GM12878 (cell line): Measurements from ENCODE around the gene TMPRSS12. TPM values are rescaled to one million over a fixed set of nuclear protein-coding genes. Genes with fewer than 3 reads are reported as not detected.

Experiments
- ATAC-seq: fragments of 200-7000 bp; cut with Tn5 transposase; 3 replicates; pipeline ENCODE4 v1.9.1; 2020; ENCODE audit warnings: mild to moderate bottlenecking, moderate library complexity
- BruUV-seq: library from RNA; stranded (reverse); fragments of 400-500 nt; replicated peaks from 2 replicates; lab custom pipeline; 2021; lab: Mats Ljungman, UMichigan
- CTCF ChIA-PET: fragments of 300-600 bp; sonication (Branson Sonifier 250); formaldehyde crosslinking; extraction: SDS; loops from one replicate; lab custom pipeline; 2021; ENCODE audit warnings: inconsistent platforms; lab: Yijun Ruan, JAX
- POLR2A ChIA-PET: fragments of 350-600 bp; formaldehyde crosslinking; extraction: SDS; loops from one replicate; lab custom pipeline; 2021; ENCODE audit warnings: inconsistent platforms; lab: Charles Lee
- RAD21 ChIA-PET: fragments of 300-600 bp; sonication (Branson Sonifier 250); formaldehyde crosslinking; loops from one replicate; lab custom pipeline; 2023; ENCODE audit warnings: antibody characterized with exemption; ENCODE audit not compliant: unreplicated experiment; lab: Charles Lee
- SMC1A ChIA-PET: fragments of 300-600 bp; sonication (Branson Sonifier 250); formaldehyde crosslinking; loops from one replicate; lab custom pipeline; 2023; ENCODE audit not compliant: unreplicated experiment, uncharacterized antibody; lab: Charles Lee
- DNase-seq: peaks from one replicate; pipeline ENCODE4 v3.0.0-alpha.2; 2011; ENCODE audit warnings: low read depth, low spot score
- FAIRE-seq: peaks from 3 replicates; lab custom pipeline; 2011; peaks lifted over from hg19 to GRCh38; lab: Jason Lieb, UNC
- H2AFZ ChIP-seq: 2 replicates; pipeline ENCODE4 v1.6.0; 2011; ENCODE audit warnings: low read depth, low read length, control low read depth; ENCODE audit not compliant: control insufficient read depth
- H3K27ac ChIP-seq: 2 replicates; pipeline ENCODE4 v1.5.1; 2011; ENCODE audit warnings: control low read depth; ENCODE audit not compliant: control insufficient read depth, insufficient read depth
- H3K27me3 ChIP-seq, 2 experiments: replicated peaks in 1 of 2; 2 replicates each; pipeline versions ENCODE4 v1.6.0 to v1.6.1; 2011; ENCODE audit warnings: low read length in 1 of 2; ENCODE audit not compliant: control insufficient read depth in 2 of 2, insufficient read depth in 2 of 2
- H3K36me3 ChIP-seq, 2 experiments: 2 replicates each; pipeline ENCODE4 v1.5.1; 2011; ENCODE audit warnings: low read length in 1 of 2; ENCODE audit not compliant: control insufficient read depth in 2 of 2, insufficient read depth in 2 of 2
- H3K4me1 ChIP-seq: 2 replicates; pipeline ENCODE4 v1.6.1; 2011; ENCODE audit warnings: mild to moderate bottlenecking, low read length, moderate library complexity, mixed read lengths; ENCODE audit not compliant: control insufficient read depth, insufficient read depth
- H3K4me2 ChIP-seq: 2 replicates; pipeline ENCODE4 v1.6.0; 2011; ENCODE audit warnings: control low read depth; ENCODE audit not compliant: control insufficient read depth, insufficient read depth
- H3K4me3 ChIP-seq: fragments of 200-600 bp; sonication (generic); 2 replicates; pipeline ENCODE4 v1.5.1; 2016
- H3K79me2 ChIP-seq: 2 replicates; pipeline ENCODE4 v1.6.0; 2011; ENCODE audit warnings: low read length; ENCODE audit not compliant: control insufficient read depth, insufficient read depth
- H3K9ac ChIP-seq: 2 replicates; pipeline ENCODE4 v1.8.0; 2011; ENCODE audit warnings: low read length, control low read depth, mixed read lengths; ENCODE audit not compliant: control insufficient read depth, insufficient read depth
- H3K9me3 ChIP-seq: replicated peaks from 3 replicates; pipeline ENCODE4 v1.5.1; 2011; ENCODE audit warnings: mild to moderate bottlenecking, low read length; ENCODE audit not compliant: control insufficient read depth, insufficient read depth
- H4K20me1 ChIP-seq: 2 replicates; pipeline ENCODE4 v1.6.0; 2011; ENCODE audit not compliant: control insufficient read depth, insufficient read depth
- TAF1 ChIP-seq: IDR thresholded peaks from 2 replicates; pipeline ENCODE4 v1.6.1; 2011; ENCODE audit warnings: mild to moderate bottlenecking, low read depth, low read length, borderline replicate concordance
- WGBS: methylation state at CpG from one replicate; pipeline ENCODE4 v1.1.6; 2016; ENCODE audit warnings: low lambda C conversion rate; ENCODE audit not compliant: insufficient replicate concordance, insufficient coverage; ENCODE audit errors: missing lambda C conversion rate; 5-methylcytosine and 5-hydroxymethylcytosine counted together
- in situ Hi-C: fragments of 300-500 bp; cut with MboI; formaldehyde crosslinking; loops from 9 replicates; pipeline ENCODE4 v1.14.3; 2018; ENCODE audit warnings: mixed read lengths
- intact Hi-C: fragments of 100-400 bp; cut with micrococcal nuclease; formaldehyde crosslinking; loops from one replicate; pipeline ENCODE4 v1.14.2; 2022; ENCODE audit not compliant: unreplicated experiment
- polyA plus RNA-seq, 11 experiments: library from polyadenylated mRNA; depleted of rRNA in 4 of 11; unstranded in 6 of 11; stranded (reverse) in 5 of 11; fragments of >200 nt; fragmentation: Nextera tagmentation in 4 of 11; fragmentation: Illumina TruSeq in 1 of 11; extraction: Ambion mirVana in 4 of 11; extraction: Trizol in 1 of 11; gene quantifications; 1 replicate in 1 of 11; 2 replicates in 10 of 11; pipeline versions ENCODE4 v1.2.1 to v1.2.3, GENCODE V29; 2011 to 2016; ENCODE audit warnings: inconsistent platforms in 2 of 11, missing spikeins in 2 of 11, low read depth in 1 of 11
- total RNA-seq, 4 experiments: library from RNA; depleted of rRNA in 3 of 4; stranded (reverse); fragments of >200 nt in 3 of 4; fragmentation: Illumina TruSeq in 1 of 4; extraction: Trizol in 1 of 4; gene quantifications; 2 replicates each; pipeline versions ENCODE4 v1.2.1 to v1.2.3, GENCODE V29; 2013 to 2021
- TF ChIP-seq, protein P1 (sequence below): fragments of 450-650 bp; IDR thresholded peaks from 2 replicates; pipeline ENCODE4 v1.6.1; 2017; ENCODE audit warnings: mild to moderate bottlenecking, low read depth, inconsistent platforms; ENCODE audit not compliant: poor library complexity, severe bottlenecking

Gene TMPRSS12
- total and polyA plus RNA-seq, 10 of the 15 experiments (the other 5 are each of a cell fraction or from before 2014, with no cell fraction given): not detected

GRCh38 chr12:50923361-50924130 is 80.8 kb downstream of the TMPRSS12 start:
- H3K4me2 ChIP-seq: peak overlapping the region; percentile 78
- in situ Hi-C loops: no loop called here
- H3K27me3 ChIP-seq: no peaks in the 10 kb centered on the region
- ChIA-PET SMC1A (interaction anchor here (0.6 to 2.2 kb wide), 3 partner anchors 9 to 158 kb away, joined by 3 to 6 read pairs (median 3); no protein-coding TSS in a partner anchor), POLR2A (interaction anchor here (0.6 to 0.7 kb wide), 4 partner anchors 21 to 159 kb away, joined by 4 to 5 read pairs (median 4); no protein-coding TSS in a partner anchor), CTCF (interaction anchor here (0.6 to 0.8 kb wide), 2 partner anchors 63 to 153 kb away, joined by 3 read pairs; no protein-coding TSS in a partner anchor), RAD21 (interaction anchor here (0.6 to 1.0 kb wide), 2 partner anchors 93 to 418 kb away, joined by 3 read pairs; no protein-coding TSS in a partner anchor)
- WGBS: under 1% methylated on average over 8 of the region's 8 CpGs
- no peak for DNase-seq
- H4K20me1 ChIP-seq: no peaks in the 10 kb centered on the region
- H3K36me3 ChIP-seq: no peaks in the 10 kb centered on the region
- intact Hi-C loops: no loop called here
- 0 out of 2 replicates have a peak overlapping the region, but pooled peaks have one; percentile 28 for H3K4me3 ChIP-seq
- H3K79me2 ChIP-seq: no peaks in the 10 kb centered on the region
- H3K9ac ChIP-seq: peak overlapping the region; percentile 19
- peaks cover 30% of the 10 kb centered on the region for H3K4me1 ChIP-seq
- peak overlapping the region; percentile 59 for H3K27ac ChIP-seq
- TF ChIP-seq, protein P1, sequence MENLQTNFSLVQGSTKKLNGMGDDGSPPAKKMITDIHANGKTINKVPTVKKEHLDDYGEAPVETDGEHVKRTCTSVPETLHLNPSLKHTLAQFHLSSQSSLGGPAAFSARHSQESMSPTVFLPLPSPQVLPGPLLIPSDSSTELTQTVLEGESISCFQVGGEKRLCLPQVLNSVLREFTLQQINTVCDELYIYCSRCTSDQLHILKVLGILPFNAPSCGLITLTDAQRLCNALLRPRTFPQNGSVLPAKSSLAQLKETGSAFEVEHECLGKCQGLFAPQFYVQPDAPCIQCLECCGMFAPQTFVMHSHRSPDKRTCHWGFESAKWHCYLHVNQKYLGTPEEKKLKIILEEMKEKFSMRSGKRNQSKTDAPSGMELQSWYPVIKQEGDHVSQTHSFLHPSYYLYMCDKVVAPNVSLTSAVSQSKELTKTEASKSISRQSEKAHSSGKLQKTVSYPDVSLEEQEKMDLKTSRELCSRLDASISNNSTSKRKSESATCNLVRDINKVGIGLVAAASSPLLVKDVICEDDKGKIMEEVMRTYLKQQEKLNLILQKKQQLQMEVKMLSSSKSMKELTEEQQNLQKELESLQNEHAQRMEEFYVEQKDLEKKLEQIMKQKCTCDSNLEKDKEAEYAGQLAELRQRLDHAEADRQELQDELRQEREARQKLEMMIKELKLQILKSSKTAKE: peak; percentile 8
- no peak for TF ChIP-seq TAF1
- no peak for ATAC-seq
- H3K9me3 ChIP-seq: no peaks in the 10 kb centered on the region; the same call in 2 of the 3 replicates
- BruUV-seq: no TSS peak
- FAIRE-seq: no peak
- no peak overlapping the region for H2AFZ ChIP-seq
